ENCODE data around the gene RBM23. TPM values are rescaled to one million over a fixed set of nuclear protein-coding genes. Genes with fewer than 3 reads are reported as not detected.

Gene RBM23
- total and polyA plus RNA-seq, 2 donors (not counting 3 experiments of a cell fraction or from before 2014, with no cell fraction given) = 67.7 to 68.9 TPM

GRCh38 chr14:22870811-22871223 is 48.1 kb downstream of the RBM23 start:
- POLR2A ChIA-PET = no interaction called here
- peak overlapping the region; percentile 68 to 78 (median 76) for H3K4me3 ChIP-seq (replicated peaks in 1 of 3; ENCODE audit: insufficient read depth in 1 of 3, low read depth in 1 of 3, low read length in 3 of 3)
- H3K9me1 ChIP-seq (replicated peaks; ENCODE audit: control insufficient read depth, extremely low read depth, insufficient read depth, low read length) = no peaks in the 10 kb centered on the region
- no peak for DNase-seq (ENCODE audit: low read depth, low spot score)
- H3K4me1 ChIP-seq (ENCODE audit: control insufficient read depth, extremely low read depth, insufficient read depth, low read length) = peaks cover 18% of the 10 kb centered on the region
- BruUV-seq (replicated peaks) = no TSS peak
- H4K20me1 ChIP-seq (replicated peaks; ENCODE audit: control insufficient read depth, extremely low read depth, insufficient read depth, low read length) = no peaks in the 10 kb centered on the region
- peak; percentile 8 for FAIRE-seq
- CTCF ChIA-PET = interaction anchor here (0.8 to 4.7 kb wide), 11 partner anchors 9 to 311 kb away, joined by 3 to 75 read pairs (median 14); partner anchors contain the start of gene MMP14
- H3K36me3 ChIP-seq (ENCODE audit: control insufficient read depth in 2 of 2, extremely low read depth in 1 of 2, insufficient read depth in 2 of 2, low read length in 2 of 2) = peaks cover 11 to 17% of the 10 kb centered on the region in 2 experiments
- peak overlapping the region; percentile 93 for H3K9ac ChIP-seq (replicated peaks; ENCODE audit: extremely low read depth, insufficient read depth, low read length)
- TF ChIP-seq MAX (IDR thresholded peaks at IDR 0.05; ENCODE audit: insufficient read depth, insufficient read length) (no peak), POLR2A (IDR thresholded peaks at IDR 0.05; ENCODE audit: low read depth, low read length) (no peak), CTCF (IDR thresholded peaks at IDR 0.05; ENCODE audit: extremely low read depth in 1 of 2, insufficient read depth in 1 of 2, low read depth in 1 of 2, low read length in 2 of 2) (no peak)
- peak overlapping the region; percentile 97 for H2AFZ ChIP-seq (ENCODE audit: low read depth, low read length)
- intact Hi-C loops (cut with micrococcal nuclease) (no loop called here), dilution Hi-C loops (cut with MboI; ENCODE audit: extremely low pct_ligation_motif_present, low sequenced_read_pairs) (no loop called here)
- H3K27ac ChIP-seq (ENCODE audit: insufficient read depth, low read depth, low read length) = peak overlapping the region; percentile 89
- H3K4me2 ChIP-seq (ENCODE audit: insufficient read depth, low read length) = peak overlapping the region; percentile 97
- peaks cover 15% of the 10 kb centered on the region for H3K79me2 ChIP-seq (ENCODE audit: control insufficient read depth, insufficient read depth, low read length)
- no peaks in the 10 kb centered on the region for H3K9me3 ChIP-seq (replicated peaks; ENCODE audit: control insufficient read depth, insufficient read depth, low read length)
- H3K27me3 ChIP-seq (ENCODE audit: control insufficient read depth in 2 of 2, insufficient read depth in 2 of 2, low read length in 2 of 2) = no peaks in the 10 kb centered on the region

- H3K79me2 ChIP-seq (ENCODE audit: control insufficient read depth, insufficient read depth, low read length) = no peaks in the 10 kb centered on the region
- BruUV-seq (replicated peaks) = no TSS peak
- FAIRE-seq = no peak
- H3K9me3 ChIP-seq (replicated peaks; ENCODE audit: control insufficient read depth, insufficient read depth, low read length) = no peaks in the 10 kb centered on the region
- dilution Hi-C loops (cut with MboI; ENCODE audit: extremely low pct_ligation_motif_present, low sequenced_read_pairs) (no loop called here), intact Hi-C loops (cut with micrococcal nuclease) (no loop called here)
- H3K4me3 ChIP-seq (replicated peaks in 1 of 3; ENCODE audit: insufficient read depth in 1 of 3, low read depth in 1 of 3, low read length in 3 of 3) = no peak overlapping the region
- H2AFZ ChIP-seq (ENCODE audit: low read depth, low read length) = no peak overlapping the region
- H3K4me2 ChIP-seq (ENCODE audit: insufficient read depth, low read length) = no peak overlapping the region
- no peaks in the 10 kb centered on the region for H3K36me3 ChIP-seq (ENCODE audit: control insufficient read depth in 2 of 2, extremely low read depth in 1 of 2, insufficient read depth in 2 of 2, low read length in 2 of 2)
- H3K9ac ChIP-seq (replicated peaks; ENCODE audit: extremely low read depth, insufficient read depth, low read length) = no peak overlapping the region
- H3K27ac ChIP-seq (ENCODE audit: insufficient read depth, low read depth, low read length) = no peak overlapping the region
- CTCF ChIA-PET = no interaction called here
- TF ChIP-seq EZH2 (IDR thresholded peaks at IDR 0.05; ENCODE audit: borderline replicate concordance, low read depth, low read length, severe bottlenecking) = no peak
- TF ChIP-seq CTCF (IDR thresholded peaks at IDR 0.05; ENCODE audit: extremely low read depth in 1 of 2, insufficient read depth in 1 of 2, low read depth in 1 of 2, low read length in 2 of 2) = no peak
- no peak for TF ChIP-seq POLR2A (IDR thresholded peaks at IDR 0.05; ENCODE audit: low read depth, low read length)
- no peak for TF ChIP-seq POLR2AphosphoS5 (IDR thresholded peaks at IDR 0.05; ENCODE audit: insufficient read depth, low read depth, low read length)
- TF ChIP-seq FOS (IDR thresholded peaks at IDR 0.05; ENCODE audit: borderline replicate concordance, insufficient read depth, low read length) = no peak
- TF ChIP-seq JUN (IDR thresholded peaks at IDR 0.05; ENCODE audit: borderline replicate concordance, insufficient read depth, insufficient read length, low read depth) = no peak
- TF ChIP-seq MAX (IDR thresholded peaks at IDR 0.05; ENCODE audit: insufficient read depth, insufficient read length) = no peak
- no peak for TF ChIP-seq MYC (IDR thresholded peaks at IDR 0.05; ENCODE audit: low read depth, low read length)
- POLR2A ChIA-PET = no interaction called here
- H4K20me1 ChIP-seq (replicated peaks; ENCODE audit: control insufficient read depth, extremely low read depth, insufficient read depth, low read length) = no peaks in the 10 kb centered on the region
- DNase-seq (ENCODE audit: low read depth, low spot score) = no peak
- H3K27me3 ChIP-seq (ENCODE audit: control insufficient read depth in 2 of 2, insufficient read depth in 2 of 2, low read length in 2 of 2) = no peaks in the 10 kb centered on the region
- peaks cover 12% of the 10 kb centered on the region for H3K4me1 ChIP-seq (ENCODE audit: control insufficient read depth, extremely low read depth, insufficient read depth, low read length)
- H3K9me1 ChIP-seq (replicated peaks; ENCODE audit: control insufficient read depth, extremely low read depth, insufficient read depth, low read length) = no peaks in the 10 kb centered on the region
Measured at GRCh38 chr14:22866874-22867273, 52.1 kb downstream of the RBM23 start.

Data from endothelial cell of umbilical vein (primary cell).